ENCODE measurements around the gene CNGA3. TPM values are rescaled to one million over a fixed set of nuclear protein-coding genes. Genes with fewer than 3 reads are reported as not detected.
A peak's percentile ranks its signal among the peaks of the same experiment; 100 is the strongest.
"Not testable (repeated sequence)": the region's sequence is repeated elsewhere in the genome, so short reads cannot be mapped to it uniquely, and the experiment has no call there.

Gene CNGA3
- total and polyA plus RNA-seq, 2 donors (not counting 1 experiment from before 2014, with no cell fraction given): under 0.01 TPM; not detected in 1

GRCh38 chr2:98301469-98301868, 44.8 kb upstream of the CNGA3 start:
- no peak overlapping the region for H3K9ac ChIP-seq (ENCODE audit: insufficient read depth, low read length)
- H3K9me3 ChIP-seq (ENCODE audit: control insufficient read depth, insufficient read depth, low read depth, low read length): no peaks in the 10 kb centered on the region
- TF ChIP-seq EZH2 (IDR thresholded peaks at IDR 0.05; ENCODE audit: low read length, missing control alignments): no peak
- no peak for TF ChIP-seq CTCF (conservative IDR thresholded peaks at IDR 0.05 in 1 of 2, IDR thresholded peaks at IDR 0.05 in 1 of 2; ENCODE audit: low read depth in 1 of 2, low read length in 2 of 2)
- no peaks in the 10 kb centered on the region for H4K20me1 ChIP-seq (ENCODE audit: control insufficient read depth, extremely low read depth, insufficient read depth, low read length)
- no peak overlapping the region for H3K4me3 ChIP-seq (replicated peaks in 1 of 4; ENCODE audit: control extremely low read depth in 1 of 4, insufficient read depth in 1 of 4, low read depth in 3 of 4, low read length in 4 of 4)
- no peak overlapping the region for H3K4me2 ChIP-seq (ENCODE audit: extremely low read depth, insufficient read depth, low read length)
- no peaks in the 10 kb centered on the region for H3K36me3 ChIP-seq (ENCODE audit: control insufficient read depth, insufficient read depth, low read length)
- no peak for DNase-seq (ENCODE audit: low read depth in 2 of 2)
- H3K4me1 ChIP-seq (ENCODE audit: control insufficient read depth, extremely low read depth, insufficient read depth, low read length): no peaks in the 10 kb centered on the region
- no peak overlapping the region for H2AFZ ChIP-seq (ENCODE audit: low read length)
- H3K27me3 ChIP-seq (ENCODE audit: control insufficient read depth, insufficient read depth, low read length): peaks cover 3% of the 10 kb centered on the region
- no peaks in the 10 kb centered on the region for H3K79me2 ChIP-seq (ENCODE audit: control insufficient read depth, insufficient read depth, low read length)
- H3K27ac ChIP-seq (ENCODE audit: insufficient read depth, low read length): no peak overlapping the region

GRCh38 chr2:98307131-98307696, 39.0 kb upstream of the CNGA3 start:
- not testable (repeated sequence) for H3K79me2 ChIP-seq (ENCODE audit: control insufficient read depth, insufficient read depth, low read length); H3K36me3 ChIP-seq (ENCODE audit: control insufficient read depth, insufficient read depth, low read length); H3K27ac ChIP-seq (ENCODE audit: insufficient read depth, low read length); H3K4me1 ChIP-seq (ENCODE audit: control insufficient read depth, extremely low read depth, insufficient read depth, low read length); H3K4me2 ChIP-seq (ENCODE audit: extremely low read depth, insufficient read depth, low read length); H3K9ac ChIP-seq (ENCODE audit: insufficient read depth, low read length); DNase-seq (ENCODE audit: low read depth in 2 of 2); H3K9me3 ChIP-seq (ENCODE audit: control insufficient read depth, insufficient read depth, low read depth, low read length); H4K20me1 ChIP-seq (ENCODE audit: control insufficient read depth, extremely low read depth, insufficient read depth, low read length); H3K27me3 ChIP-seq (ENCODE audit: control insufficient read depth, insufficient read depth, low read length); H3K4me3 ChIP-seq (replicated peaks in 1 of 4; ENCODE audit: control extremely low read depth in 1 of 4, insufficient read depth in 1 of 4, low read depth in 3 of 4, low read length in 4 of 4); H2AFZ ChIP-seq (ENCODE audit: low read length)

GRCh38 chr2:98308068-98308467, 38.2 kb upstream of the CNGA3 start:
- H3K9ac ChIP-seq (ENCODE audit: insufficient read depth, low read length): no peak overlapping the region
- H3K4me3 ChIP-seq (replicated peaks in 1 of 4; ENCODE audit: control extremely low read depth in 1 of 4, insufficient read depth in 1 of 4, low read depth in 3 of 4, low read length in 4 of 4): no peak overlapping the region
- no peak overlapping the region for H3K4me2 ChIP-seq (ENCODE audit: extremely low read depth, insufficient read depth, low read length)
- no peaks in the 10 kb centered on the region for H3K36me3 ChIP-seq (ENCODE audit: control insufficient read depth, insufficient read depth, low read length)
- TF ChIP-seq CTCF (conservative IDR thresholded peaks at IDR 0.05 in 1 of 2, IDR thresholded peaks at IDR 0.05 in 1 of 2; ENCODE audit: low read depth in 1 of 2, low read length in 2 of 2) (no peak), EZH2 (IDR thresholded peaks at IDR 0.05; ENCODE audit: low read length, missing control alignments) (no peak)
- H4K20me1 ChIP-seq (ENCODE audit: control insufficient read depth, extremely low read depth, insufficient read depth, low read length): no peaks in the 10 kb centered on the region
- H3K27me3 ChIP-seq (ENCODE audit: control insufficient read depth, insufficient read depth, low read length): no peaks in the 10 kb centered on the region
- no peak overlapping the region for H3K27ac ChIP-seq (ENCODE audit: insufficient read depth, low read length)
- no peak overlapping the region for H2AFZ ChIP-seq (ENCODE audit: low read length)
- H3K4me1 ChIP-seq (ENCODE audit: control insufficient read depth, extremely low read depth, insufficient read depth, low read length): no peaks in the 10 kb centered on the region
- no peaks in the 10 kb centered on the region for H3K79me2 ChIP-seq (ENCODE audit: control insufficient read depth, insufficient read depth, low read length)
- no peaks in the 10 kb centered on the region for H3K9me3 ChIP-seq (ENCODE audit: control insufficient read depth, insufficient read depth, low read depth, low read length)
- DNase-seq (ENCODE audit: low read depth in 2 of 2): peak in 1 of 2 donors; percentile 4

Measured in fibroblast of lung (primary cell).